Activated CD8-positive, alpha-beta memory T cell treated with anti-CD3 and anti-CD28 coated beads, Interleukin-2, amount 50 U/mL, for 24 hours (primary cell): Measurements from ENCODE around the gene HTR4.

Experiments
- DNase-seq: peaks from one replicate; pipeline ENCODE4 v3.0.0-alpha.2; 2020; ENCODE audit errors: extremely low read depth

Gene HTR4

DNA sequence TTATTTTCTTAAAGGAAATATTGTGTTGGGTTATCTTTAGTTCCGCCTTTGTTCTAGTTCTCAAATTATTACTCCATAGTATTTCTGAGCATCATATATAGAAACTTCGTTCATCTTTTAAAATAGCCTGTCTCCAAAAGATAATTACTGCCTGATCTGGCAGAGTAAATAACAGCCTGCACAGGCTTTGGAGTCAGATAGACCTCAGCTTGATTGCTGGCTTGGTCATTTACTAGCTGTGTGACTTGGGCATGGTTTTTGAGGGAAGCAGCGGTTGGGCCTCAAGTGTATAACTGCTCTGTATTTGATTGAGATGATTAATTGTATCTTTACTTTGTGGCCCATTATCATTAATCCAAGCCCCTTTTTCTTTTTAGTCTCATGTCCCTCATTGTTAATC, 220.5 kb downstream of the HTR4 start:
- DNase-seq, result no peak
